Epithelial cell of esophagus (primary cell): ENCODE results near the gene GRIK3.

Source experiments
- DNase-seq: peaks from one replicate; pipeline ENCODE4 v3.0.0; 2010; ENCODE audit warnings: low read depth
- H3K4me3 ChIP-seq: 2 replicates; pipeline ENCODE4 v1.5.1; 2011; ENCODE audit warnings: mild to moderate bottlenecking, low read length, control low read depth
- CTCF ChIP-seq: IDR thresholded peaks from 2 replicates; pipeline ENCODE4 v1.5.1; 2011; ENCODE audit warnings: low read depth, mild to moderate bottlenecking, low read length, control low read depth, inconsistent platforms; ENCODE audit not compliant: insufficient read depth; ENCODE audit errors: missing control alignments

GRIK3 gene

GRCh38 chr1:36836196-36836883 is 198.0 kb downstream of the GRIK3 start:
- H3K4me3 ChIP-seq = no peak overlapping the region
- TF ChIP-seq CTCF = no peak
- no peak for DNase-seq

GRCh38 chr1:36835696-36836095 is 198.6 kb downstream of the GRIK3 start:
- H3K4me3 ChIP-seq = no peak overlapping the region
- DNase-seq = no peak
- TF ChIP-seq CTCF = no peak

DNA sequence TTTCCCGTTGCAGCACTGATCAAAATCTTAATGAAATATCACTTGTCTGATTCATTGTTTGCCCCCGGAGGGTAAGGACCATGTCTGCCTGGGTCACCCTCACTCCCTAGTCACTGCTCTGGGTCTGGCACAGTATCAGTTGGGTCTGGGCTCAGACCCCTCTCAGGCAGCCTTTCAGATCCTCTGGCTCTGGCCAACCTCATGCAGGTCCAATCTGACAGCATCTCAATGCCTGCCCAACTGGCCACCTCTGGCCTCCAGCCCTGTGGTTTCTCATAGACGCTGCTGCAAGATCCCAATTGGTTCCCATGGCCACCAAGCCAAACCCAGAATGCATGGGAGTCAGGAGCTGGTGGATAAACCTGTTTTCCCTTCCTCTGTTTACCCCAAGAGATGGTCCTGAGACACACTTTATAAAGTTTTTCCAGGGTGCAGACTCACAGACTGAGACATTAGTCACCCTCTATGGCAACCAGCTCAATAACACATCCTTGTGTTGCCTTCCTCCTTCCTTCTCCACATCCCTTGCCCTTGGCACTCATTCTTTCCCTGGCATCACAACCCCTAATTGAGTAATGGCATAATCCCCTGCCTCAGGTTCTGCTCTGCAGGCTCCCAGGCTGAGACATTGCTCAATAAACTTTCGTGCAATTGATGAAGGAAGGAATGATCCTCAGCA is 199.2 kb downstream of the GRIK3 start:
- TF ChIP-seq CTCF = no peak
- H3K4me3 ChIP-seq = no peak overlapping the region

DNA sequence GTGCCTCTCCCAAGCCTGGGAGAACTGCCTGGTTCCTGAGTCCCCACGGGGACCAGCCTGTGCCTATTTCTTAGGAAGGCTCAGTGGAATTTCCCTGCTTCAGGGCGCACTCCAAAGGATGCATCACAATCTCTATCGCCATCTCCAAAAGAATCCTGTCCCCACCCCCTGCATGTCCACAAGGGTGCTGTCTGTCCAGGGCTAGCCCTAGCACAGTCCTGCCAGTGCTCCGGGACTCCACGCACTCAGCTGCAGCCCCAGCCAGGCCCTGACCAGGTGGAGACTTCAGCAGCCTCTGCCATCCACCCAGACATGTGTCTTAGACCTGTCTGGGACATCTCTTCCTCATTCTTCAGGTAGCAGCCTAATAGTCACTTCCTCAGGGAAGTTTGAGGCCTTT is 199.7 kb downstream of the GRIK3 start:
- no peak overlapping the region for H3K4me3 ChIP-seq
- no peak for DNase-seq
- TF ChIP-seq CTCF = no peak

More for the DNA sequence above, 199.2 kb downstream of the GRIK3 start:
- no peak for DNase-seq

GRCh38 chr1:36831186-36831810 is 203.0 kb downstream of the GRIK3 start:
- H3K4me3 ChIP-seq = no peak overlapping the region
- TF ChIP-seq CTCF = no peak
- no peak for DNase-seq

DNA sequence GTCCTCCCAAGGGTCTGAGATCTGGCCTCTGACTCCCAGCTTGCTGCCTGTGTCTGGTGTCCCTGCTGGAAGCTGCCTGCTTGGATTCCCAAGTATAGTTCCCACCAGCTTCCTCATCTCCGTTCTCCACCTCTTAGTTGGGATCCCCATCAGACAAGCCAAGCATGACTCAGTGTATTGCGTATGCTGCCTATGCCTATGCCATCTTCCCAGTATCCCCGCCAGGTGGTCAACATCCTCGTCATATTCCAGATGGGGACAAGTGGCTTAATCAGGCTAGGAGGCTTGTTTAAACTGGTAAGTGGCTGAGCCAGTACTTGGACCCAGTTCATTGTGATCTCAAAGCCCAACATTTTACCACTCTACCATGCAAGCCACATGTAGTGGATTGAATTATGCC is 204.4 kb downstream of the GRIK3 start:
- DNase-seq = no peak
- TF ChIP-seq CTCF = no peak
- H3K4me3 ChIP-seq = no peak overlapping the region
